Rectal smooth muscle tissue (tissue), 1 donor: Measurements from ENCODE around the gene IGF2BP3.

Experiments
- H3K27ac ChIP-seq: one replicate; pipeline ENCODE4 v1.7.0; 2013; ENCODE audit warnings: low read depth, low read length, inconsistent platforms
- H3K27me3 ChIP-seq: one replicate; pipeline ENCODE4 v1.7.0; 2013; ENCODE audit warnings: low read length; ENCODE audit not compliant: control insufficient read depth, insufficient read depth
- H3K36me3 ChIP-seq: one replicate; pipeline ENCODE4 v1.7.0; 2013; ENCODE audit warnings: low read length; ENCODE audit not compliant: control insufficient read depth, insufficient read depth
- H3K4me1 ChIP-seq: one replicate; pipeline ENCODE4 v1.7.0; 2013; ENCODE audit warnings: low read length; ENCODE audit not compliant: control insufficient read depth, insufficient read depth
- H3K4me3 ChIP-seq: one replicate; pipeline ENCODE4 v1.7.0; 2013; ENCODE audit warnings: low read length
- H3K9ac ChIP-seq: one replicate; pipeline ENCODE4 v1.7.0; 2013; ENCODE audit warnings: low read length

Gene IGF2BP3

GRCh38 chr7:23380961-23381360 is 89.3 kb downstream of the IGF2BP3 start:
- no peak overlapping the region for H3K27ac ChIP-seq

GRCh38 chr7:23380556-23380955 is 89.7 kb downstream of the IGF2BP3 start:
- Histone ChIP-seq H3K36me3 (no peaks in the 10 kb centered on the region), H3K27ac (no peak overlapping the region)

More at GRCh38 chr7:23380961-23381360, 89.3 kb downstream of the IGF2BP3 start:
- H3K36me3 ChIP-seq = no peaks in the 10 kb centered on the region
- H3K4me1 ChIP-seq = no peaks in the 10 kb centered on the region
- no peak overlapping the region for H3K4me3 ChIP-seq
- no peaks in the 10 kb centered on the region for H3K27me3 ChIP-seq
- no peak overlapping the region for H3K9ac ChIP-seq

GRCh38 chr7:23378996-23379395 is 91.3 kb downstream of the IGF2BP3 start:
- Histone ChIP-seq H3K27me3 (no peaks in the 10 kb centered on the region), H3K4me1 (no peaks in the 10 kb centered on the region), H3K9ac (no peak overlapping the region), H3K36me3 (no peaks in the 10 kb centered on the region), H3K27ac (no peak overlapping the region), H3K4me3 (no peak overlapping the region)

More at GRCh38 chr7:23380556-23380955, 89.7 kb downstream of the IGF2BP3 start:
- no peaks in the 10 kb centered on the region for H3K4me1 ChIP-seq
- no peaks in the 10 kb centered on the region for H3K27me3 ChIP-seq
- H3K9ac ChIP-seq = no peak overlapping the region
- no peak overlapping the region for H3K4me3 ChIP-seq

GRCh38 chr7:23377134-23377533 is 93.2 kb downstream of the IGF2BP3 start:
- H3K4me1 ChIP-seq = no peaks in the 10 kb centered on the region
- no peak overlapping the region for H3K9ac ChIP-seq
- no peak overlapping the region for H3K4me3 ChIP-seq
- no peaks in the 10 kb centered on the region for H3K36me3 ChIP-seq
- H3K27ac ChIP-seq = no peak overlapping the region
- no peaks in the 10 kb centered on the region for H3K27me3 ChIP-seq

GRCh38 chr7:23373151-23374004 is 96.9 kb downstream of the IGF2BP3 start:
- H3K36me3 ChIP-seq = no peaks in the 10 kb centered on the region
- H3K27ac ChIP-seq = no peak overlapping the region
- no peak overlapping the region for H3K9ac ChIP-seq
- no peaks in the 10 kb centered on the region for H3K4me1 ChIP-seq
- no peak overlapping the region for H3K4me3 ChIP-seq
- no peaks in the 10 kb centered on the region for H3K27me3 ChIP-seq

GRCh38 chr7:23372611-23373010 is 97.7 kb downstream of the IGF2BP3 start:
- Histone ChIP-seq H3K36me3 (no peaks in the 10 kb centered on the region), H3K27ac (no peak overlapping the region), H3K4me1 (no peaks in the 10 kb centered on the region), H3K4me3 (no peak overlapping the region), H3K27me3 (no peaks in the 10 kb centered on the region), H3K9ac (no peak overlapping the region)

- Histone ChIP-seq H3K36me3 (no peaks in the 10 kb centered on the region), H3K27ac (no peak overlapping the region), H3K4me3 (no peak overlapping the region), H3K9ac (no peak overlapping the region), H3K27me3 (no peaks in the 10 kb centered on the region), H3K4me1 (no peaks in the 10 kb centered on the region)
Measured at GRCh38 chr7:23371654-23372053, 98.6 kb downstream of the IGF2BP3 start.

- no peak overlapping the region for H3K9ac ChIP-seq
- no peak overlapping the region for H3K27ac ChIP-seq
- H3K4me1 ChIP-seq = no peaks in the 10 kb centered on the region
- no peak overlapping the region for H3K4me3 ChIP-seq
- no peaks in the 10 kb centered on the region for H3K27me3 ChIP-seq
- H3K36me3 ChIP-seq = no peaks in the 10 kb centered on the region
Measured at GRCh38 chr7:23369695-23370404, 100.4 kb downstream of the IGF2BP3 start.

GRCh38 chr7:23369100-23369499 is 101.2 kb downstream of the IGF2BP3 start:
- no peak overlapping the region for H3K27ac ChIP-seq
- no peaks in the 10 kb centered on the region for H3K27me3 ChIP-seq
- H3K36me3 ChIP-seq = no peaks in the 10 kb centered on the region
- no peaks in the 10 kb centered on the region for H3K4me1 ChIP-seq
- H3K4me3 ChIP-seq = no peak overlapping the region
- no peak overlapping the region for H3K9ac ChIP-seq

- no peaks in the 10 kb centered on the region for H3K36me3 ChIP-seq
- H3K4me3 ChIP-seq = no peak overlapping the region
- H3K27me3 ChIP-seq = no peaks in the 10 kb centered on the region
- H3K27ac ChIP-seq = no peak overlapping the region
- H3K4me1 ChIP-seq = no peaks in the 10 kb centered on the region
- no peak overlapping the region for H3K9ac ChIP-seq
Measured at GRCh38 chr7:23358152-23358674, 112.1 kb downstream of the IGF2BP3 start.

- Histone ChIP-seq H3K36me3 (no peaks in the 10 kb centered on the region), H3K4me3 (no peak overlapping the region), H3K27ac (no peak overlapping the region), H3K27me3 (no peaks in the 10 kb centered on the region), H3K9ac (no peak overlapping the region), H3K4me1 (no peaks in the 10 kb centered on the region)
Measured at GRCh38 chr7:23357190-23358093, 112.8 kb downstream of the IGF2BP3 start.

GRCh38 chr7:23356726-23357125 is 113.6 kb downstream of the IGF2BP3 start:
- Histone ChIP-seq H3K4me3 (no peak overlapping the region), H3K27me3 (no peaks in the 10 kb centered on the region), H3K36me3 (no peaks in the 10 kb centered on the region), H3K4me1 (no peaks in the 10 kb centered on the region), H3K27ac (no peak overlapping the region), H3K9ac (no peak overlapping the region)
